Activated T-cell treated with anti-CD3 and anti-CD28 coated beads for 1 hour (primary cell): ENCODE results near the gene PRDM7.
"Not testable (repeated sequence)": the region's sequence is repeated elsewhere in the genome, so short reads cannot be mapped to it uniquely, and the experiment has no call there.

ENCODE experiments used
- DNase-seq: peaks from one replicate; pipeline ENCODE4 v3.0.0-alpha.2; 2020; ENCODE audit warnings: low read depth

Gene PRDM7

DNA sequence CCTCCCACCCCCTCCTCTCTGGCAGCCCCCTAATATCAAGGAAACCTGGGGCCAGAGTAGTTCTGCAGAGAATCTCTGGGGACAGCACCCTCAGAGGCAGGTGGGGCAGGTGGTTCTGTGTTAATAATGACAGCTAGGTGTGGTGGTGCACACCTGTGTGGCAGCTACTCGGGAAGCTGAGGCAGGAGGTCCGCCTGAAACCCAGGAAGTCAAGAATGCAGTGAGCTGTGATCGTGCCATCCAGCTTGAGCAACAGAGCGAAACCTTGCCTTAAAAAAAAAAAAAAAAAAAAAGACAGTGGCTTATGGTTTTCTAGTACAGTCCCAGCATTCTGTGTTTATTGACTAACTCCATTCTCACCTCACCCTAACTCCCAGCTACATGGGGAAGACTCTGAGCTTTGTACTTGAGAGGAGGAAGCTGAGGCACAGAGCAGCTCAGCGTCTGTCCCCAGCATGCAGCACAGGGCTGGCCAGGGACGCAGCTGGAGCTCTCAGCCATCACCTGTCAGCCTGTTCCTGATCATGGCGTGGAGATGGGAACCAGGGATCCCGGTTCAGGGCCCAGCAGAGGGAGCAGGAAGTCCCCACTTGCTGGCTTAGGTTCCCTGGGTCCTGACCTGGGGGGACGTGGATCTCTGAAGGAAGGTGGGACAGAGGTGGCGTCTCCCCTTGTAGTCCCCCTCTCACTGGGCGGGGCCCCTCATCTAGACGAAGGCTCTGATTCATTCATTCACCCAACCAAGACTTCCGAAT, 64.0 kb downstream of the PRDM7 start:
- no peak for DNase-seq

- no peak for DNase-seq
Measured at GRCh38 chr16:90011908-90012501, 65.1 kb downstream of the PRDM7 start.

- DNase-seq, result no peak
Measured at GRCh38 chr16:90011508-90011819, 65.7 kb downstream of the PRDM7 start.

DNA sequence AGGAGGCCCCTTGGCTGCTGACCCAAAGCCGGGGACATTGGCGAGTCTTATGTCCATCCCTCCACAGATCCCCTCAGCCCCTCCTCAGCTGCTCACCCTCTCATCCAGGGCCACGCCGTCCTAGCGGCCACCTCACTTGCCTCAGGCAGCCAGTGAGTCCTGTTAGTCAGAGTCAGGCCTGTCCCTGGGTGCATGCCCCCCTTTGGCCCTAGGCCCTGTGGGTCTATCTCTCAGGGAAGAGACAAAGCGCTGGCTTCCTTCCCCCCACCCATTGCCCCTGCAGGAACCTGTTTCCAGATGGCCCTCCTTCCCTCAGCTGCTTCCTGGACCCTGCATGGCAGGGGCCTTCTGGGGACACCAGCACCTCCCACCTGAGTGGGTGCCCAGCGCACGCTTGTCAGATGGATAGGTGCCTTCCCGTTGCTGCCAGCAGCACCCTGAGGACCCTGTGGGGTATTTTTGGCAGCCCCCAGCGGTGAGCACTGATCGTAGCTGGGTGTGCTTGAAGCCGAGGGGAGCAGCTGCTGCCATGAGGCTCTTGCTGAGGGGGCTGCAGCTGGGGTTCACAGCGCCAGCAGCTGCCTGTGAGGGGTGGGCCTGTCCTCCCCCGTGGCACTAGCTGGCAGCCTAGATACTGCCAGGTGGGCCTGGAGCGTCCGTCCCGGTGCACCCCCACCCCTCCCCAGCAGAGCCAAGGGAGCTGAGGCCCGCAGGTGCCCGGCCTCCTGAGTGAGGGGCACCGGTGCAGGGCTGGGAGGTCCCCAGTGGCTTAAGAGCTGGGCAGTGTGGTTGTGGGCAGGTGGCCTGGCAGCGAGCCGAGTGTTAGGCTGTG, 66.2 kb downstream of the PRDM7 start:
- DNase-seq, result no peak

- DNase-seq, result no peak
Measured at GRCh38 chr16:90009172-90009899, 67.8 kb downstream of the PRDM7 start.

DNA sequence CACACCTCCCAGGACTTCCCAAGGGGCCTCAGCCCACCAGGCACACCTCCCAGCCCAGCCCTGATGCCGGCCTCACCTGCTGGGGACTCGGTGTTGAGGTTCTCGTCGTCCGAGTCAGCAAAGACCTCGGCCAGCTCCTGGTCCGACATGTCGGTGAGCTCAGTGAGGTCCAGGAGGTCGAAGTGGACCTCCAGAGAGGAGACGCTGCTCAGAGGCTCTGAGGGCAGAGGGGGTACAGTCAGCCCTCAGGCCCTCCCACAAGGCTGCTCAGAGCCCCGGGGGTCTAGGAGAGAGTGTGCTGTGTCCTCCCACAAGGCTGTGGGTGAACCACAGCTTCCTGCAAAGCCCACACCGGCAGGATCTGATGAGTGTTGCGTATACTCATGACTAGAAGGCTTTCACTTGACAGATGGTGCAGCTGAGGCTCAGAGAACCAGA, 68.4 kb downstream of the PRDM7 start:
- DNase-seq, result peak; percentile 50

- not testable (repeated sequence) for DNase-seq
Measured at GRCh38 chr16:90007635-90008234, 69.4 kb downstream of the PRDM7 start.

- DNase-seq, result no peak
Measured at GRCh38 chr16:90007015-90007414, 70.1 kb downstream of the PRDM7 start.
